Peyer's patch (tissue), 4 donors: ENCODE data around the gene PIK3C2G.

Experiments used
- POLR2A ChIP-seq, 2 donors: fragments of 450-650 bp; IDR thresholded peaks; one replicate each; pipeline ENCODE4 v1.5.1; 2017; ENCODE audit warnings: antibody characterized with exemption in 2 of 2, mild to moderate bottlenecking in 2 of 2, moderate library complexity in 2 of 2
- TF ChIP-seq, protein P1 (sequence below), 6 experiments: fragments of 450-650 bp in 4 of 6; fragments of 200-600 bp in 2 of 6; sonication (generic) in 1 of 6; IDR thresholded peaks; one replicate each; pipeline ENCODE4 v1.5.1; 2017 to 2019; ENCODE audit warnings: antibody characterized with exemption in 6 of 6, mild to moderate bottlenecking in 3 of 6, moderate library complexity in 1 of 6

DNA sequence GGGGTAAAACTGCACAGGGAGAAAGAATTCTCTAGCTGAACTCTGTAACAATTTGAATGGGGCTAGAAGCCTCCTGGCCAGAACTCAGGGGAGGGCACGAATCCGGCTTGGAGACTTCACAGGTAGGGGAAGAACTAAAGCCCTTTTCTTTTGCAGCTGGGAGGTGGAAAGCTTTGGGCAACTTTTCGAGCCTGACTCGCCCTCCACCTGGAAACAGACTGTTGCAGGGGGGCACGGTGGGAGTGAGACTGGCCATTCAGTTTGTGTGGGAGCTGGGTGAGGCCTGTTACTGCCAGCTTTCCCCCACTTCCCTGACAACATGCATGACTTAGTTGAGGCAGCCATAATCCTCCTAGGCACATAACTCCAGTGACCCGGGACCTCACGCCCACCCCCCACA, 340.6 kb downstream of the PIK3C2G start:
- TF ChIP-seq, protein P1, sequence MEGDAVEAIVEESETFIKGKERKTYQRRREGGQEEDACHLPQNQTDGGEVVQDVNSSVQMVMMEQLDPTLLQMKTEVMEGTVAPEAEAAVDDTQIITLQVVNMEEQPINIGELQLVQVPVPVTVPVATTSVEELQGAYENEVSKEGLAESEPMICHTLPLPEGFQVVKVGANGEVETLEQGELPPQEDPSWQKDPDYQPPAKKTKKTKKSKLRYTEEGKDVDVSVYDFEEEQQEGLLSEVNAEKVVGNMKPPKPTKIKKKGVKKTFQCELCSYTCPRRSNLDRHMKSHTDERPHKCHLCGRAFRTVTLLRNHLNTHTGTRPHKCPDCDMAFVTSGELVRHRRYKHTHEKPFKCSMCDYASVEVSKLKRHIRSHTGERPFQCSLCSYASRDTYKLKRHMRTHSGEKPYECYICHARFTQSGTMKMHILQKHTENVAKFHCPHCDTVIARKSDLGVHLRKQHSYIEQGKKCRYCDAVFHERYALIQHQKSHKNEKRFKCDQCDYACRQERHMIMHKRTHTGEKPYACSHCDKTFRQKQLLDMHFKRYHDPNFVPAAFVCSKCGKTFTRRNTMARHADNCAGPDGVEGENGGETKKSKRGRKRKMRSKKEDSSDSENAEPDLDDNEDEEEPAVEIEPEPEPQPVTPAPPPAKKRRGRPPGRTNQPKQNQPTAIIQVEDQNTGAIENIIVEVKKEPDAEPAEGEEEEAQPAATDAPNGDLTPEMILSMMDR (IDR thresholded peaks at IDR 0.05) = no peak
- TF ChIP-seq POLR2A (IDR thresholded peaks at IDR 0.05) = no peak
